ENCODE results near the gene OR4N2.
"Not testable (repeated sequence)": the region's sequence is repeated elsewhere in the genome, so short reads cannot be mapped to it uniquely, and the experiment has no call there.

GRCh38 chr14:19796520-19797108 is 7.0 kb upstream of the OR4N2 start:
- not testable (repeated sequence) for TF ChIP-seq POLR2A (IDR thresholded peaks at IDR 0.05)
- TF ChIP-seq, protein P1, sequence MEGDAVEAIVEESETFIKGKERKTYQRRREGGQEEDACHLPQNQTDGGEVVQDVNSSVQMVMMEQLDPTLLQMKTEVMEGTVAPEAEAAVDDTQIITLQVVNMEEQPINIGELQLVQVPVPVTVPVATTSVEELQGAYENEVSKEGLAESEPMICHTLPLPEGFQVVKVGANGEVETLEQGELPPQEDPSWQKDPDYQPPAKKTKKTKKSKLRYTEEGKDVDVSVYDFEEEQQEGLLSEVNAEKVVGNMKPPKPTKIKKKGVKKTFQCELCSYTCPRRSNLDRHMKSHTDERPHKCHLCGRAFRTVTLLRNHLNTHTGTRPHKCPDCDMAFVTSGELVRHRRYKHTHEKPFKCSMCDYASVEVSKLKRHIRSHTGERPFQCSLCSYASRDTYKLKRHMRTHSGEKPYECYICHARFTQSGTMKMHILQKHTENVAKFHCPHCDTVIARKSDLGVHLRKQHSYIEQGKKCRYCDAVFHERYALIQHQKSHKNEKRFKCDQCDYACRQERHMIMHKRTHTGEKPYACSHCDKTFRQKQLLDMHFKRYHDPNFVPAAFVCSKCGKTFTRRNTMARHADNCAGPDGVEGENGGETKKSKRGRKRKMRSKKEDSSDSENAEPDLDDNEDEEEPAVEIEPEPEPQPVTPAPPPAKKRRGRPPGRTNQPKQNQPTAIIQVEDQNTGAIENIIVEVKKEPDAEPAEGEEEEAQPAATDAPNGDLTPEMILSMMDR (IDR thresholded peaks at IDR 0.05), result not testable (repeated sequence)
